Epithelial cell of umbilical artery (primary cell): ENCODE results near the gene NR1I3. TPM values are rescaled to one million over a fixed set of nuclear protein-coding genes. Genes with fewer than 3 reads are reported as not detected.

Source experiments
- total RNA-seq: library from RNA; depleted of rRNA; stranded (reverse); fragments of >200 nt; gene quantifications from 2 replicates; pipeline ENCODE4 v1.2.3, GENCODE V29; 2014

NR1I3 gene, protein sequence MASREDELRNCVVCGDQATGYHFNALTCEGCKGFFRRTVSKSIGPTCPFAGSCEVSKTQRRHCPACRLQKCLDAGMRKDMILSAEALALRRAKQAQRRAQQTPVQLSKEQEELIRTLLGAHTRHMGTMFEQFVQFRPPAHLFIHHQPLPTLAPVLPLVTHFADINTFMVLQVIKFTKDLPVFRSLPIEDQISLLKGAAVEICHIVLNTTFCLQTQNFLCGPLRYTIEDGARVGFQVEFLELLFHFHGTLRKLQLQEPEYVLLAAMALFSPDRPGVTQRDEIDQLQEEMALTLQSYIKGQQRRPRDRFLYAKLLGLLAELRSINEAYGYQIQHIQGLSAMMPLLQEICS
- total RNA-seq = not detected in 2 replicates

GRCh38 chr1:161238039-161238473 is at the start of gene NR1I3:
Gene NR1I3, minus strand, starts transcription at chr1:161238203. Its CDS starts 1,638 bp downstream, at chr1:161236565.

DNA sequence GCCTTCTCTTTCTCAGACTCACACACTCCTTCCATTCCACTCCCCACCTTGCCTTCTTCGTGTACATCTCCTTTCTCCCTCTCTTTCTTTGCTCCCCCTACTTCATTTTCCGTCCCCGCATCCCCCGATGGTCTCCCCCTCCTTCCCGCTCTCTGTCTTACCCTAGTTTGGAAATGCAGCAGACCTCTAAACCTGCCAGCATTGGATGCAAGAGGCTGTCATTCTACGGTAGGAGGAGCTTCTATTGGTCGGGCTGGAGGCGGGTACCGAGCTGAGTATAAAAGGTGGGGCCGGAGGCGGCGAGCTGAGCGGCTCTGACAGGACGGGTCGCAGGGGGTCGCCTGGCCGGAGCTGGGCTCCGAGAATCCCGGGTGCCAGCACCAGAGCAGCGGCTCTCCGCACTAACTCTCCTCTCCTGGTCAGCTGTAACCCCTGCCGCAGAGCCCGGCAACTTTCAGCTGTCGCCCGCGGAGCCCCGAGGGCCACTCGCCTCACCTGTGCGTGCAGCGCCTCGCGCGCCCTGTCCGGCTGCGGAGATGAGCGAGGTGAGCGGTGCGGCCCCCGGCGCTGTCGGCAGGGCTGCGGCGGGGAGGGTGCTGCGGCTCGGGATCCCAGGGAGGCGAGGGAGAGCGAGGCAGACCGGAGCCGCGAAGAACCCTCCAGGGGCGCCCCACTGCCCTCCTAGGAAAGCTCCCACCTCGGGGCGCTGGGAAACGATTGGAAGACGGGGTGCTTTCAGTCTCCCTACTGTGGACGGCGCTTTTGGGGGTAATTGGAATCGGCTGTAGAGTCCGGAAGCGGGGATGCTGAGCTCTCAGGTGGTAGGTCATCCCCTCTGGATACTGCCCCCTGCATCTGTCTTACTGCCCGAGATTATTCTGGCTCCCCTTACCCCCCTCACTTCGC is 20.7 kb upstream of the NR1I3 start, which contains the start of gene PCP4L1:
Gene PCP4L1 (plus strand): TSS at position 307 of the 906 bp plus-strand sequence. CDS start 230 bp downstream, at position 537.

GRCh38 chr1:161225534-161226319 is 12.3 kb downstream of the NR1I3 start, which contains the start of gene TOMM40L:
Gene TOMM40L, plus strand, starts transcription at chr1:161226060. Its CDS starts 430 bp downstream, at chr1:161226490.

DNA sequence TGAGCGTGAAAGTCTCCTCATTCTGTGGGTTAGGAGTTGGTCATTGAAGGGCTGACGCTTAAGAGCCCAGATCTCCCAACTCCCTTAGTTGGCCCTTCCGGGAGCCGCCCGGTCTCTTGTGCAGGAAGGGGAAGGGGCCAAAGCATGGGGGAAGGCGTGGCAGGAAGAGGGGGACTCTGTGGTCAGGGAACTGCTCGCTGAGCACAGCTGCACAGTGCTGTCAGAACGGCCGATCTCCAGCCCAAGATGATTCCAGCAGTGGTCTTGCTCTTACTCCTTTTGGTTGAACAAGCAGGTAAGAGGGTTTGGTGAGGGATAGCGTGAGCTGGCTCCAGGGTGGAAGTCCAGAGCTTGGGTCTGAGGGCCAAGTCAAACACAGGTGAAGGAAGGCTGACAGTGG is 22.9 kb downstream of the NR1I3 start, which contains the start of gene FCER1G:
Gene FCER1G (plus strand): TSS at position 220 of the 400 bp plus-strand sequence. CDS start 27 bp downstream, at position 247.

GRCh38 chr1:161201836-161202712 is 35.9 kb downstream of the NR1I3 start, which contains the start of gene NDUFS2:
Gene NDUFS2, plus strand, starts transcription at chr1:161202367. Its CDS starts 19 bp downstream, at chr1:161202386.

DNA sequence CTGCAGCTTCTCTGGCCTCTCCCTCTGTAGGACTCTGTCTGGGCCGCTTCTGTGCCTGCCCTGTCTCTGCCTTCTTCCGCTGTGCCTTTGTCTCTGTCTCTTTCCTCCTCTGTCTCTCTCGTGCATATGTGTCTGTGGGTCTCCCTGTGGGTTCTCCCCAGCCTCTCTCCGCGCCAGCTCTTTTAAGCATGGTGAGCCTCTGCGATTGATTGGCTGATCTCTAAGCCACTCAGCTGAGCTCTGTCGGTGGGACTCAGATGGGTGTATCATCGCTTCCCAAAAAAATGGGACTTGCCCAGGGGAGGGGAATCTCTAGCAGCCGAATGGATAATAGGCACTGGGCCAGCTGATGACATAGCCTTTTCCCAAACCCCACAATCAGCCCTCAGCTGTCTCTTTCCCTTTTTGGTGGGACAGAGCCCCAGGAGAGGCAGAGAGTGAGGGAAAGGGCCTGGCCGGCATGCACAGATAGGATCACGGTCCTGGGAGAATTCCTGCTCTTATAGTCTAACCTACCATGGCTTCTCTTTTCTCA is 39.0 kb downstream of the NR1I3 start, which contains the start of gene ADAMTS4:
Gene ADAMTS4 (minus strand): TSS at position 158 of the 535 bp plus-strand sequence. CDS start 427 bp downstream, outside the sequence.

Other genes starting within 250 kb of the NR1I3 start
- 104 and 115 TPM in 2 replicates for gene F11R, start 217.1 kb downstream of the NR1I3 start, total RNA-seq
- gene TSTD1, start 199.2 kb downstream of the NR1I3 start, total RNA-seq = 38.3 and 82.1 TPM in 2 replicates
- 81.5 and 113 TPM in 2 replicates for gene USF1, start 192.2 kb downstream of the NR1I3 start, total RNA-seq
- not detected in 2 replicates for gene ARHGAP30, start 168.3 kb downstream of the NR1I3 start, total RNA-seq
- gene NECTIN4, start 148.6 kb downstream of the NR1I3 start, total RNA-seq = 0.15 and 0.32 TPM in 2 replicates
- gene KLHDC9, start 139.8 kb downstream of the NR1I3 start, total RNA-seq = 0.65 and 2.9 TPM in 2 replicates
- gene PFDN2, start 120.2 kb downstream of the NR1I3 start, total RNA-seq = 96.8 and 148 TPM in 2 replicates
- gene NIT1, start 120.1 kb downstream of the NR1I3 start, total RNA-seq = 9.7 and 14.7 TPM in 2 replicates
- 31.2 and 35.4 TPM in 2 replicates for gene DEDD, start 105.5 kb downstream of the NR1I3 start, total RNA-seq
- 105 and 141 TPM in 2 replicates for gene UFC1, start 84.2 kb downstream of the NR1I3 start, total RNA-seq
- 3.3 and 5.5 TPM in 2 replicates for gene USP21, start 78.7 kb downstream of the NR1I3 start, total RNA-seq
- 16.3 and 17.5 TPM in 2 replicates for gene PPOX, start 71.8 kb downstream of the NR1I3 start, total RNA-seq
- gene B4GALT3, start 60.7 kb downstream of the NR1I3 start, total RNA-seq = 18.5 and 19.8 TPM in 2 replicates
- gene ADAMTS4, start 39.1 kb downstream of the NR1I3 start, total RNA-seq = 16.0 and 16.6 TPM in 2 replicates
- gene NDUFS2, start 35.8 kb downstream of the NR1I3 start, total RNA-seq = 206 and 233 TPM in 2 replicates
- not detected in 2 replicates for gene FCER1G, start 22.9 kb downstream of the NR1I3 start, total RNA-seq
- not detected in 2 replicates for gene APOA2, start 14.6 kb downstream of the NR1I3 start, total RNA-seq
- 15.9 and 21.9 TPM in 2 replicates for gene TOMM40L, start 12.1 kb downstream of the NR1I3 start, total RNA-seq
- not detected in 2 replicates for gene PCP4L1, start 20.5 kb upstream of the NR1I3 start, total RNA-seq
- gene MPZ, start 71.8 kb upstream of the NR1I3 start, total RNA-seq = 0.15 and 0.32 TPM in 2 replicates
- gene SDHC, start 76.2 kb upstream of the NR1I3 start, total RNA-seq = 22.1 and 46.2 TPM in 2 replicates
- gene CFAP126, start 129.7 kb upstream of the NR1I3 start, total RNA-seq = not detected in 2 replicates